Cerebellar nuclear complex (tissue), 1 donor: ENCODE results near the gene ISLR.
A peak's percentile ranks its signal among the peaks of the same experiment; 100 is the strongest.

Experiments
- DNase-seq, 2 experiments: peaks; one replicate each; lab custom pipeline; 2025; lab: John Stamatoyannopoulos, UW

The ISLR gene

GRCh38 chr15:74194572-74195559 lies 21.4 kb downstream of the ISLR start:
- no peak for DNase-seq

DNA sequence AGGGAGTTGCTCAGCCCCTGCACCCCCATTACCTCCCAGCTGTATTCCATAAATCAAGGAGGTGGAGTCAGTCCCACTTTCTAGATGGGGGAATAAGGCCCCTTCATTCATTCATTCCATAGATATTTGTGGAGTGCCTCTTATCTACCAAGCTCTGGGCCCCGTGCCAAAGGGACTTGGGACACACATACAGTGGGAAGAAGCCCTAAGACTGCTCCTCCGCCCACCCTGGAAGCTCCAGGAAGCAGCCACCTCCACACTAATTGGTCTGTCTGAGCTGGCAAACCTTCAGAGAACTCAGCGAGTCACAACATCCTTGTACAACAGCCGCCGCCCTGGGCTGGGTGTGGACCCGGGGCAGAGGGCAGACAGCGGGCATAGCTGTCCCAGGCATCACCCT lies 22.7 kb downstream of the ISLR start:
- no peak for DNase-seq

- no peak for DNase-seq
These were observed 23.9 kb downstream of the ISLR start for GRCh38 chr15:74197176-74197965.

DNA sequence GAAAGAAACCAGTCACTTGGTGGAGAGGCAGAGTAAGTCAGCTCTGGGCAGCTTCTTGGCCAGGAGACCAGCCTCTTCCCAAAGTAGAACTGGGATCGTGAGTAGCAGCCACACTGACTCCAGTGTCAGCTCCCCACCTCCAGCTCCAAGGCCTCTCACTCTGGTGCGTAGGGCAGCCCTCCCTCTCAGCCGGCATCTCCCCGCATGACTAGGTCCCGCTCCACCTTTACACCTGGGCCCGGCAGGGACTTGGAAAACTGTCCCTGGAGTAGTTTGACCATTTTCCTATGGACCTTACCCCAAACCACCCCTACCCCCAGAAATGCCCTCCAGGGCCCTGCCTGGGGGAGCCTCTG lies 25.8 kb downstream of the ISLR start:
- no peak for DNase-seq

- no peak for DNase-seq
These were observed 26.9 kb downstream of the ISLR start for GRCh38 chr15:74200412-74200815.

DNA sequence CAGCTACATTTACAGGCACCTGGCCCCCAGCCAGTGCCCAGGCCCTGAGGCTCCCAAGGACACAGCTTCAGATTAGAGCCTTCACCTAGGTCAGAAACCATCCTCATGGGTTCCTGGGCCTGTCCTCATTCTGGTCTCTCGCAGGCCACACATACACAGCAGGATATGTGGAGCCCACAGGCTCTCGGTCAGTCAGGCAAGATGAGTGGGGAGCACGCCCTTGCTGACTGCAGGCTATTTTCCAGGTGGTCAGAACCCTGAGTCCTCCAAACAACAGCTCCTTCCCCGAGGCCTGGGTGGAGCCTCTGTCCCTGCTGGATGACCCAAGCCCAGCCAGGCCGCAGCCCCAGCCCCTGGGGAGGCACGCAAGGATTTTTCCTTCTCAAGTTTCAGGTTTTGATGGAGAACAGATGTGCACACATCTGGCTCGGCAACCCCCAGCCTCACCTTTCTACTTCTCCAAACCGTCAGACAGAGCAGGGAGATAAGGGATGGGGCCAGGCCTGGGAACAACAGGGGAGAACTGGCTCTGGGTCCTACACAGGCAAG lies 27.4 kb downstream of the ISLR start:
- no peak for DNase-seq

GRCh38 chr15:74201710-74202420 lies 28.4 kb downstream of the ISLR start:
- no peak for DNase-seq

DNA sequence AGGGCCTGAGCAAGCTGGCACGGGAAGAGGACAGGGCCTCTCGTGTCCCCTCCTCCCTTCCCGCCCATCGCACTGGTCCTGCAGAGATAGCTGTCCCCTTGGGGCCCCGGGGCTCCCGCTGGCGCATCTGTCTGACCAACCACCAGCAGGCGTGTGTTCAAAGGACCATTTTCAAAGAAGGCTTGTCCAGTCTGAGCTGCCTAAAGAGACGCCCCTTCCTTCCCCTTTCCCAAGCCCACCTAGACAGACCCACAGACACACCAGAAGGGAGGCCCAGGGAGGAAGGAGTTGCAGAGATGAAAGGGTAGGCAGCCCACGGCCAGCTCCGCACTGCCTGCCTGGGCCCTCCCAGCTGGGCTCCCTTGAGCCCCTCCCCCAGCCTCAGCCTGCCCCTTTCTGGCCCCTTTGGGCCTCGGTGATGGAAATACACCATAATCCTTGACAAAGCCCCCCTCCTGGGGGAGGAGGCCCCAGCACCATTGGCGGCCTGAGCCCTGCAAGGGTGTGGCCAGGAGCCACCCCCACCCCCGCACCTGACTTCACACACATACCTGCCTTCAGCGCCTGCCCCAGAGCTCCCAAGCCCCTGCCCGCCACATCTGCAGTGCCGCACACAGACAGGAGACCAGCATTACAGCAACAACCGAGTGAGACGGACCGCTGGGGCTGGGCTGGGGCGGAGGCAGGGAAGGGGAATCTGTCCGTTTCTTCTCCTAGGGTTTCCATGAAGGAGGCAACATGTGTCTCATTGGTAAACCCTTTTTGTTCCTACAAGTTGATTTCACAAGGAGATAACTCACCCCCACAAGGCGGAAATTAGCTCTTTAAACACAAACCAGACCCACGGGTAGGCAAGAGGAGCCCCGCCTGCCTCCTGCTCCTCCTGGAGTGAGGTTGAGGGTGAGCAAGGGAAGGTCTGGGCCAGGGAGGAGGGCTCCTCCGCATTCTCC lies 29.2 kb downstream of the ISLR start, which contains the start of gene STRA6:
Gene STRA6, minus strand, starts transcription at position 336 of the 950 bp plus-strand sequence. CDS start 520 bp downstream, outside the sequence.
- no peak for DNase-seq

DNA sequence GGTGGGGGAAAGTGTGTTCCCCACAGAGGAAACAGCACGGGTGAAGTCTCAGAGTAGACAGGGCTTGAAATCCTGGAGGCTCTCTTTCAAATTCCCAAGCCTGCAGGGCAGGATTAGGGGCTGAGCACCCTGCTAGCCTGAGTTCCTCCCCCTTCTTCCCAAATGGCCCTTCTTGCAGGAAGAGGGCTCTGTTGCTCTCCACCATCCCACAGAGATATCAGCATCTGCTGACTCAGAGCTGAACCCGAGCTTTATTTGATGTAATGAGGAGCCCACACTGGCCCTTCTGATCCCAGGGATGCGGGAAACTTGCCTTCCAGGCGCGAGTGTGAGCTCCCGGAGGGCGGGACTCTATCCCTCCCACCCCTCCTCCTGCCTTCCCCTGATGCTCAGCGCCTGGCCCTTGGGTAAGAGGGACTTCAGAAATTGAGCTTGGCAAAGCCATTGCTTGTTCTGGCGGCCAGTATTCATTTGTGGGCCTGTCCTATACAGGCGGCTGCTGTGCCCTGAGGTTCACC lies 30.5 kb downstream of the ISLR start:
- no peak for DNase-seq

DNA sequence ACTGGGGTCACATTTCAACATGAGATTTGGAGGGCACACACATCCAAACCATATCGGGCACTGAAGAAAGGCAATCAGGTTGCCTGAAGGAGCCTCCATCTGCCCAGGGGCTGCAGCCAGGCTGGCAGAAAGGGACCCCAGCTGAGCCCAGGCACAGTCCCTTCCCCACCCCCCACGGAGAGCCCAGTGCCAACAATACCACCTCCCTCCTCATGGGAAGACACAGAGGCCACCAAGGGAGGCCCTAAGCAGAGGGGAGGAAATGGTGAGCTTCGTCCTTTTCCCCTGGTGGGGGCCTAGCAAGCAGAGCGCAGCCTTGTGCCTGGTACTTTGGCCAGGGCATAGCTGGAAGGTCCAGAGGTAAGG lies 32.1 kb downstream of the ISLR start:
- no peak for DNase-seq

GRCh38 chr15:74206801-74207281 lies 33.3 kb downstream of the ISLR start:
- peak; percentile 46 to 65 for DNase-seq

DNA sequence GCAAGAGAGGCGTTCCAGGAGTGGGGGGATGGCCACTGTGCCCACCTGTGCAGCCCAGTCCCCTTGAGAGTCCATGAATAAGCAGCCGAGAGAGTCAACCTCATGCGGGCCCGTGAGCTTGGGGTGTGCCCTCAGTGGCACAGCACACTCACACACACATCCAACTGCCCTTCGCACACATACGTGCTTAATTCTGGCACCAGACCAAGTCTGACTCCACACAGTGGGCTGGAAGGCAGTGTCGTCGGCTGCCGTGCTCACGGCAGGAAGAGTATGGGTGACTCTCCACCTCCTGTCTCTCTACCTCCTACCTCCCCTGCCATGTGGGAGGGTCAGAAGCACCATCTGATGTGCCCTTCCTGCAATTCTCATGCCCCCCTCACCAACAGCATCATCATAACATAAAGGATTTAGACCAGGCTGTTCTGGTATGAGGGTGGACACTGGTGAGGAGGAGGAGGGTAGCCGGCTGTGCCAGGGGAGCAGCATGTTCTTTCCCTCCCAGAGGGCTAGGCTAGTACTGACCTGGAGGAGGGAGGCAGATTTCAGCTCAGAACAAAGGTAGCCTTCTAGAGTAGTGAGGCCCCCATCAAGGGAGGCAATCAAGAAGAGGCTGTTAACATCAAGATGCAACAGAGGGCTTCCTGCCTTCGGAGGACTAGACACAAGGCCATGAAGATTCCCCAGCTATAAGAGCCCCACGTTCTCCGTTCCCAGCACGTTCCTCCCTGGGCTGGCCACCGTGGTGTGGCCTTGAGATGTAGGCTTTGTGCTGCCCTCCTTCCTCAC lies 34.3 kb downstream of the ISLR start:
- DNase-seq, result no peak

DNA sequence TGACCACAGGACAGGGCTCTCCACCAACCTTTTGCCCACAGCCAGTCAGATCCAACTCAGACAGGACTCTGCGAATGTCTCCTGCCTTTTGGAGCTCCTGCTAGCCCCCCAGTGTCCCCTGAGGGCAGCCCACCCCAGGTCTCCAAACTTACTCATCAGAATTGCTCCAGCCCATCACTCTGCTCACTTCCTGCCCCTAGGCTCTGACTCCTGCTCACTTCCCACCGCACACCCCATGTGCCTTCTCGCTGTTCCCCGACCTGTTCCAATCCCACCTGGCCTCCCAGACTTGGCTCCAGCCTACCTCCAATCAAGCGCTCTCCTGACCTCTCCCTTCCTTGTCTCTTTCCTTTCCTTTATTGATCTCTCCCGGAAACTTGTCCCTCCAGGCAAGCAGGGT lies 35.0 kb downstream of the ISLR start:
- no peak for DNase-seq

DNA sequence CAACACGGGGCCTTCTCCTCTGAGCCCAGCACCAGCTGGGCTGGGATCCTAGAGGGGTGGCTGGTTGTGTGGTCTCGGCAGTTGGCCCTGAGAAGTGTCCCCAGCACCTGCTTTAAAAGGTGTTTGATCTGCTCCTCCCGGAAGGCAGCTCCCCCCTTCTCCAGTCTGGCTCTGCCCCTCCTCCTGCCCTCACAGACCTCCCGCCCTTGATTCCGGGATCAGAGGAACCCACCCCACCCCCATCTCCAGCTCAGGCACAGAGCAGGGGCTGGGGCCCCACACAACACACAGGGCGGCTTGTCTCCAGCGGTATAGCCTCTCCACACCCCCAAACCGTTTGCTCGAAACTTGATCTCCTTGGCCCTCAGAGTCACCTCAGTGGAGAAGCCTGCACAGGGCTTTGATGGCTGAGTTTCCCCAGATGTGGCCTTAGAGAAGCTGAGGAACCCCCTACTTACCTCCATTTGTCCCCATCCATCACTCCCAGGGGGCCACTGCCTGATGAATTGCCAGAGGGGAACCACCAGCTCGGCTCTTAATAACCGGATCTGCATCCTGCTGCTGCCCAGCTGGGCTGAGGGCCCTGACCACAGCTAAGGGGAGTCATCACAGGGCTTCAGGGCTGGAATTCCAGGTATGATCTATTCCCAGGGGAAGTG lies 35.5 kb downstream of the ISLR start:
- no peak for DNase-seq

DNA sequence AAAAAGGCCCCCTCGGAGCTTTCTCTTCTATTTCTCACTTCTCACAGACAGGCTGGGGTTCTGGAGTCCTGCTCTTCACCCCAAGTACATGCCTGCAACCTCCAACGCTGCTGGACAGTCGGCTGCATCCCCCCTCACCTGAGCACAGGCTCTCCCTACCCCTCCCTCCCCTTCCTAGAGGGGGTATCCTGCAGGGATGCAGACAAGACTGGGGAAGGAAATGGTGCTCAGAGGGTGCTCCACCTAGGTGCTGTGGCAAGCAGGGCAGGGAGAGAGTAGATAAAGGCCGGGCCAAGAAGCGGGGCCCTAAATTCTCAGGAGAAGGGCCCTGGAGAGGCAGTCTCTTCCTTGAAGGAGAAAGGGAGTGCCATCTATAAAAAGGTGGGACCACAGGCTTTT lies 36.0 kb downstream of the ISLR start:
- no peak for DNase-seq

GRCh38 chr15:74209997-74210671 lies 36.6 kb downstream of the ISLR start:
- DNase-seq, result no peak

DNA sequence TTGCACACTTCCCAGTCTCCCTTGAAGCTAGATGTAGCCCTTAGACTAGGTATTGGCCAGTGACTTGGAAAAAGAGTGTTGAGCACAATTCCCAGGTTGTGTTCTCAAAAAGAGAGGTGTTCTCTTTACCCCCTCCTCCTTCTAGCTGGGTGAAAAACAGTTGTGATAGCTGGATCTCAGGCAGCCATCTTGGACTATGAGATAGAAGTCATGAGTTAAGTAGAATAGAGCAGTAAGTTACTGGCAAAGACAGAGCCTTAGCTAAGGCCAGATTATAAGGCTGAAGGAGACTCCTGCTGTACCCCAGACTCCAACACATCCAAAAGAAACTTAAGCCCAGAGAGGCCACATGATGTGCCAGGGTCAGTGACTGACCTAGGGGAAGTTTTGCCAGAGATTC lies 37.2 kb downstream of the ISLR start:
- DNase-seq, result no peak

DNA sequence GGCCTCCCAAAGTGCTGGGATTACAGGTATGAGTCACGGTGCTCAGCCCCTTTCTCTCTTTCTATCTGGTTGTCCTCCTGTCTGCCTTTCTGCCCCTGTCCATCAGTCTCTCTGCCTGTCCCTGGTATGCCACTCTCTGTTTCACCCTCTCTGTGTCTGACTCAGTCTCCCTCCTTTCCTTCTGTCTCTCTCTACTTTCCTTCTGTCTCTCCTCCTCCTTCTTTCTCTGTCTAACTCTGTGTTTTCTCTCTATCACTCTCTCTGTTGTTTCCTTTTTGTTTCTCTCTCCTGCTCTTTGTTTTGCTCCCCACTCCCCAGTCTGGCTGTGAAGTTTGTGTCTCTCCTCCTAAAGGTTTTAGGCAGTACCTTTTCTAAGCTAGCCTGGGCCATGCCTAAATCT lies 38.1 kb downstream of the ISLR start:
- no peak for DNase-seq

- no peak for DNase-seq
These were observed 39.0 kb downstream of the ISLR start for GRCh38 chr15:74212494-74212893.
